Measurements from ENCODE around the gene HIVEP3. TPM values are rescaled to one million over a fixed set of nuclear protein-coding genes. Genes with fewer than 3 reads are reported as not detected.
A peak's percentile ranks its signal among the peaks of the same experiment; 100 is the strongest.

HIVEP3 gene
- total RNA-seq, 4 donors from 2014 or later: 1.4 to 3.0 (median 2.3) TPM

DNA sequence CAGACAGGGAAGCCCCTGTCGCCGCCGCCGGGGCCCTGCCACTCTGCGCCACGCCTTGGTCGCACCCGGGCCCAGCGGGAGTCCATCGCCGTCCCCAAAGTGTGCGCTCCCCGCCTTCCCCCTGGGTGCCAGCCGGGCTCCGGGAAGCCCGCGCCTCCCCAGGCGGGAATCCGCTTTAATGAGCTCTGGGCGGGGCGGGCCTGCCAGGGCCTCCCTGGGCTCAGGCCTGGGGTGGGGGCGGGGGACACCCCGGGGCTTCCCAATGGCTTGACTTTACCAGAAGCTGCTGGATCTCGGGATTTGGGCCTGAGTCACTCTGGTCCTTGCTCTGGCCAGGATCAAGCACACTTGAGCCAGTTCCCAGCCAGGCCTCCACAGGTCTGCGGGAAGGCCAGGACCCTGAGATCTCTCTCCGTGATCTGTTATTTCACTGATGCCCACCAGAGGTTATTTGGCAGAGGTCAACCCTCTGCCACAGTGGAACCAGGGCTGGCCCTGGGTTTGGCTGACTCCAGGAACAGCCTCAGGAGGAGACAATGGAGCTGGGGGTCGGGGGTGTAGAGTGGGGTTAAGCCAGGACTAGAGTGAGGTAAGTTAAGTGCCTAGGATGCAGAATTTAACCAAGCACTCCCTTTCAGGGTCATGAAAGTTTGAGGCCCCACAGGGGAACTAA is 255.8 kb downstream of the HIVEP3 start:
- intact Hi-C loops (cut with DNase I): no loop called here
- Histone ChIP-seq H3K27me3 (no peaks in the 10 kb centered on the region), H3K4me1 (peaks cover 14 to 38% (median 32%) of the 10 kb centered on the region in 4 donors), H3K36me3 (no peaks in the 10 kb centered on the region), H3K4me3 (peak overlapping the region; percentile 69 to 83 (median 79)), H3K9me3 (no peaks in the 10 kb centered on the region), H3K27ac (replicated peaks in 1 of 4) (peak overlapping the region; percentile 87 to 96 (median 90))
- WGBS: 43% methylated on average over 6 of the region's 27 CpGs
- TF ChIP-seq POLR2AphosphoS5 (IDR thresholded peaks at IDR 0.05) (peak in 1 of 2 donors; percentile 31), POLR2A (IDR thresholded peaks at IDR 0.05; ENCODE audit: low read depth) (no peak)
- no peak for DNase-seq (ENCODE audit: extremely low spot score)

DNA sequence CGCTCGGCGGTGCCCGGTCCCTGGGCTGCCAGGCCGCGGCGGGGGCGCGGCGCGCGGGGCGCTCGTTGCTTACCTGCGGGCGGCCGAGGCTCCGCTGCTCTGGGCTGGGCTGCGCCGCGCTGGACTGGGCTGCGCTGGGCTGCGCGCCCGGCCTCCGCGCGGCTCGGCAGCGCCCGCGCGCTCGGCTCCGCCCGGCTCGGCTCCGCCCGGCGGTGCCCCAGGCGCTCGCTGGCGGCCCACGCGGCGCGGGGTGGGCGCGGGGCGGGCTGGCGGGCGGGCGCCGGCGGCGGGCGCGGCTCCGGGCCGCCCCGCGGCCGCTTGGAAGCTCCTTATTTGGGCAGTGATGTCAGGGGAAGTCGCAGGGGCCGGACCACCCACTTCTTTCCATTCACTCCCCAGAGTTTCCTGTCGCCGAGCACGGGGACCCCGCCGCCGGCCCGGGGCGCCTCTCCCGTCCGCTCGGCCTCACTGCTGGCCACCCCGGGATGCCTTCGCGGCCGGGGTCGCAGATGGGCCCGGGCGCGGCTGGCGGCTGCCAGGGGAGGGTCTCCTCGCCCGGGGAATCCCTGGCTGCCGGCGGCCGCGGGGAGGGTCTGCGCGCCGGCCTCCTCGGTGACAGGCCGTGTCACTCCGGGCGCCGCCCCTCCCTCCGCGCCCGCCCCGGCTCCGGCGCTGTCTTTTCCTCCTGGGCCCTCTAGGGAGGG is 256.5 kb downstream of the HIVEP3 start:
- TF ChIP-seq POLR2A (IDR thresholded peaks at IDR 0.05; ENCODE audit: low read depth): peak; percentile 42
- TF ChIP-seq, protein P1, sequence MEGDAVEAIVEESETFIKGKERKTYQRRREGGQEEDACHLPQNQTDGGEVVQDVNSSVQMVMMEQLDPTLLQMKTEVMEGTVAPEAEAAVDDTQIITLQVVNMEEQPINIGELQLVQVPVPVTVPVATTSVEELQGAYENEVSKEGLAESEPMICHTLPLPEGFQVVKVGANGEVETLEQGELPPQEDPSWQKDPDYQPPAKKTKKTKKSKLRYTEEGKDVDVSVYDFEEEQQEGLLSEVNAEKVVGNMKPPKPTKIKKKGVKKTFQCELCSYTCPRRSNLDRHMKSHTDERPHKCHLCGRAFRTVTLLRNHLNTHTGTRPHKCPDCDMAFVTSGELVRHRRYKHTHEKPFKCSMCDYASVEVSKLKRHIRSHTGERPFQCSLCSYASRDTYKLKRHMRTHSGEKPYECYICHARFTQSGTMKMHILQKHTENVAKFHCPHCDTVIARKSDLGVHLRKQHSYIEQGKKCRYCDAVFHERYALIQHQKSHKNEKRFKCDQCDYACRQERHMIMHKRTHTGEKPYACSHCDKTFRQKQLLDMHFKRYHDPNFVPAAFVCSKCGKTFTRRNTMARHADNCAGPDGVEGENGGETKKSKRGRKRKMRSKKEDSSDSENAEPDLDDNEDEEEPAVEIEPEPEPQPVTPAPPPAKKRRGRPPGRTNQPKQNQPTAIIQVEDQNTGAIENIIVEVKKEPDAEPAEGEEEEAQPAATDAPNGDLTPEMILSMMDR (IDR thresholded peaks at IDR 0.05): no peak
- peak in 1 of 2 donors; percentile 41 for TF ChIP-seq POLR2AphosphoS5 (IDR thresholded peaks at IDR 0.05)
- TF ChIP-seq EP300 (IDR thresholded peaks at IDR 0.05): no peak
- intact Hi-C loops (cut with DNase I): no loop called here
- Histone ChIP-seq H3K4me3 (peak overlapping the region; percentile 69 to 83 (median 79)), H3K27me3 (no peaks in the 10 kb centered on the region), H3K9me3 (no peaks in the 10 kb centered on the region), H3K27ac (replicated peaks in 1 of 4) (peak overlapping the region; percentile 87 to 96 (median 90)), H3K36me3 (no peaks in the 10 kb centered on the region), H3K4me1 (peaks cover 13 to 38% (median 32%) of the 10 kb centered on the region in 4 donors)
- WGBS: 0% methylated on average over 29 of the region's 105 CpGs
- DNase-seq (ENCODE audit: extremely low spot score): no peak

DNA sequence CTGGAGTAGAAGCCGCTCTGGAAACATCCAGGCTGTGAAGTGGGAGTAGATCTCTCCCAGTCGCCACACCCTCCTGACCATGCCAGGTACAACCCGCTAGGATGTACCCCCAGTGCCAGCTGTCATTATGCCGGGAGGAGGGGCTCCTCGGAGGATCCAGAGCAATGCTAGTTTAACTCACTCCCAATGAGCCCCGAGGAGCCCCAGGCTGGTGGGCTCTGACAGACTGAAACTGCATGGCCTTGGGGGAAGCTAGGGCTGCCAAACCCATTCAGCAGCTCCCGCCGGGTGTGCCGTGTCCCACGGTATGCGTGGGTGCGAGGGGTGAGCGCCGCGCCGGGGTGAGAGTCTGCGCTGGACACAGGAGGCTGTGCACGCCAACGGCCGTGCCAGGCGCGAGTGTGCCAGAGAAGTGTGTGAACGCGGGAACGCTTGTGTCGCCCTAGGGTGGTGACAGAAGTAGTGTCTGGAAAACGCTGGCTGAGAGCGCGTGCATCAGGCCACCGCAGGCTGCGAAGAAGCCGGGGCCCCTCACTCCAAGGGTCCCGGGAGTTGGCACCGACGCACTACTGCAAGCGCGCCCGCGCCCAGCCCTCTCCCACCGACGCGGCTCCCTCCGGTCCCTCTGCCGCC is 257.2 kb downstream of the HIVEP3 start:
- Histone ChIP-seq H3K27ac (replicated peaks in 1 of 4) (peak overlapping the region in 3 of 4 donors; percentile 40 to 65 (median 56)), H3K4me3 (peak overlapping the region; percentile 64 to 83 (median 76)), H3K27me3 (no peaks in the 10 kb centered on the region), H3K9me3 (no peaks in the 10 kb centered on the region), H3K4me1 (peaks cover 9 to 38% (median 32%) of the 10 kb centered on the region in 4 donors), H3K36me3 (no peaks in the 10 kb centered on the region)
- intact Hi-C loops (cut with DNase I): no loop called here
- no peak for TF ChIP-seq POLR2A (IDR thresholded peaks at IDR 0.05; ENCODE audit: low read depth)
- no peak for TF ChIP-seq EP300 (IDR thresholded peaks at IDR 0.05)
- TF ChIP-seq, protein P1 (IDR thresholded peaks at IDR 0.05): no peak
- TF ChIP-seq POLR2AphosphoS5 (IDR thresholded peaks at IDR 0.05): no peak
- DNase-seq (ENCODE audit: extremely low spot score): no peak
- 5% methylated on average over 29 of the region's 44 CpGs for WGBS

DNA sequence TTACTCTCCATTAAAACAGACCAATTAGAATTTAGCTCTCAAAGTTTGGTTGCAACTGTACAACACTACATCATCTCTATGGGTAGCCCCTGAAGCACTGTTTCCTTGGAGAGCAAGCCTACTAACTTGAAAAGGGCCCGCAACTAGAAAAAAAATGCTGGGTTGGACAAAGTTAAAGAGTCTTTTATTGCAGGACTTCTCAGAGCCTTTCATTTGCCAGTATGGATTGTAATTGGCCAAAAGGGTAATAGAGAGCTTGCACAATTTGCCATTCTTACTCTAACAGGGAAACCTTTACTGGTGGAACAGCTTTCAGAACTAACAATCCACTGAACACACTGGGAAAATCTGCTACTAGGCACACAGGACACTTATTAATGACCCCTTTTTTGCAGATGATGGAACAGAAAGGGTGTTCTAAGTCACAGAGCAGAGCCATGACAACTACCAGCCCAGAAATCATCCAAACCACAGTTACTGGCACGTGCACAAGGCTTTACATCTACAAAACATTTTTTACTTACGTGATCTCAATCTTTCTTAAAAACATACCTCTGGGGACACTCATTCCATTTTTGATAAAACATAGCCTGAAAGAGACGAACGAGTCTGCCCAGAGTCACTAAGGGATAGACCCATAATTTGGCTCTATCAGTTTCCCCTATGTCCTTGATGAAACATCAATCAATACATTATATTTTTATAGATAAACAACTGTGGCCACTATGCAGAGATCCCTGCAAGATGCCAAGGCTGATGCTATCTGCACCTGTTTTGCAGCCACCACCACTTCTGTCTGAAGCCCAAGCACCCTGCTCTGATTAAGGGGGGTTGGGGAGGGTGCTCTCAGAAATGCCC is 257.9 kb downstream of the HIVEP3 start:
- no peak overlapping the region for H3K27ac ChIP-seq (replicated peaks in 1 of 4)

More for the DNA sequence above, 257.9 kb downstream of the HIVEP3 start:
- intact Hi-C loops (cut with DNase I): no loop called here
- H3K36me3 ChIP-seq: no peaks in the 10 kb centered on the region
- 55% methylated on average over 5 of the region's 5 CpGs for WGBS
- peak overlapping the region; percentile 64 to 83 (median 76) for H3K4me3 ChIP-seq
- DNase-seq (ENCODE audit: extremely low spot score): no peak
- H3K9me3 ChIP-seq: no peaks in the 10 kb centered on the region
- TF ChIP-seq, protein P1 (IDR thresholded peaks at IDR 0.05): no peak
- TF ChIP-seq EP300 (IDR thresholded peaks at IDR 0.05): no peak
- no peak for TF ChIP-seq POLR2A (IDR thresholded peaks at IDR 0.05; ENCODE audit: low read depth)
- TF ChIP-seq POLR2AphosphoS5 (IDR thresholded peaks at IDR 0.05): no peak
- no peaks in the 10 kb centered on the region for H3K27me3 ChIP-seq
- peaks cover 9 to 38% (median 32%) of the 10 kb centered on the region in 4 donors for H3K4me1 ChIP-seq
